Measurements from ENCODE around the gene PITPNC1.

Gene PITPNC1

GRCh38 chr17:67573987-67574657 is 197.0 kb downstream of the PITPNC1 start:
- no peak overlapping the region for H3K9ac ChIP-seq (ENCODE audit: low read depth, low read length, poor library complexity)
- no peak overlapping the region for H2BK120ac ChIP-seq (ENCODE audit: low read depth, low read length)
- H4K8ac ChIP-seq (ENCODE audit: low read depth, low read length): no peak overlapping the region
- H3K4ac ChIP-seq (ENCODE audit: low read length): no peak overlapping the region
- H4K91ac ChIP-seq (ENCODE audit: low read depth, low read length, poor library complexity): no peak overlapping the region
- H3K27ac ChIP-seq (replicated peaks; ENCODE audit: low read length): no peak overlapping the region
- no peak overlapping the region for H2BK15ac ChIP-seq (ENCODE audit: low read length)
- no peak for DNase-seq (ENCODE audit: low spot score)
- no CpG with 5 or more reads among the region's 4 CpGs for WGBS, 2 donors (ENCODE audit: extremely low coverage in 2 of 2, insufficient read length in 2 of 2, insufficient replicate concordance in 1 of 2)
- H3K4me2 ChIP-seq (ENCODE audit: insufficient read depth, low read length, poor library complexity, severe bottlenecking): no peak overlapping the region
- H2AK5ac ChIP-seq (ENCODE audit: low read depth, low read length): no peak overlapping the region
- no peaks in the 10 kb centered on the region for H3K36me3 ChIP-seq (replicated peaks in 1 of 2; ENCODE audit: control insufficient read depth in 2 of 2, insufficient read depth in 2 of 2, low read length in 2 of 2)
- H3K9me3 ChIP-seq (replicated peaks in 1 of 2; ENCODE audit: control insufficient read depth in 2 of 2, insufficient read depth in 1 of 2, low read depth in 1 of 2, low read length in 2 of 2): no peaks in the 10 kb centered on the region
- peaks cover 4 to 20% of the 10 kb centered on the region in 2 donors for H3K4me1 ChIP-seq (ENCODE audit: control insufficient read depth in 2 of 2, insufficient read depth in 1 of 2, low read depth in 1 of 2, low read length in 2 of 2)
- H2BK5ac ChIP-seq (ENCODE audit: low read length): no peak overlapping the region
- H3K14ac ChIP-seq (ENCODE audit: low read length): no peak overlapping the region
- no peak overlapping the region for H2AFZ ChIP-seq (ENCODE audit: low read length)
- H2BK12ac ChIP-seq (ENCODE audit: low read length): no peak overlapping the region
- H3K79me1 ChIP-seq (ENCODE audit: low read depth, low read length): no peaks in the 10 kb centered on the region
- H3K27me3 ChIP-seq (ENCODE audit: control insufficient read depth in 3 of 3, insufficient read depth in 3 of 3, low read depth in 1 of 3, low read length in 3 of 3): no peaks in the 10 kb centered on the region
- no peak overlapping the region for H3K23ac ChIP-seq (ENCODE audit: low read depth, low read length, poor library complexity)
- H3K18ac ChIP-seq (ENCODE audit: low read length): no peak overlapping the region
- no peak overlapping the region for H3K4me3 ChIP-seq (ENCODE audit: low read length in 2 of 2)

GRCh38 chr17:67574658-67575293 is 197.7 kb downstream of the PITPNC1 start:
- Histone ChIP-seq H2AK5ac (ENCODE audit: low read depth, low read length) (no peak overlapping the region), H3K23ac (ENCODE audit: low read depth, low read length, poor library complexity) (no peak overlapping the region), H3K4me1 (ENCODE audit: control insufficient read depth in 2 of 2, insufficient read depth in 1 of 2, low read depth in 1 of 2, low read length in 2 of 2) (peaks cover 4 to 14% of the 10 kb centered on the region in 2 donors), H2BK12ac (ENCODE audit: low read length) (no peak overlapping the region), H3K4me3 (ENCODE audit: low read length in 2 of 2) (no peak overlapping the region), H3K4me2 (ENCODE audit: insufficient read depth, low read length, poor library complexity, severe bottlenecking) (no peak overlapping the region), H3K79me1 (ENCODE audit: low read depth, low read length) (no peaks in the 10 kb centered on the region), H3K9ac (ENCODE audit: low read depth, low read length, poor library complexity) (no peak overlapping the region), H3K14ac (ENCODE audit: low read length) (no peak overlapping the region), H3K18ac (ENCODE audit: low read length) (no peak overlapping the region), H4K91ac (ENCODE audit: low read depth, low read length, poor library complexity) (no peak overlapping the region), H4K8ac (ENCODE audit: low read depth, low read length) (no peak overlapping the region), H3K4ac (ENCODE audit: low read length) (no peak overlapping the region), H3K27ac (replicated peaks; ENCODE audit: low read length) (no peak overlapping the region), H3K27me3 (ENCODE audit: control insufficient read depth in 3 of 3, insufficient read depth in 3 of 3, low read depth in 1 of 3, low read length in 3 of 3) (no peaks in the 10 kb centered on the region), H2BK5ac (ENCODE audit: low read length) (no peak overlapping the region), H3K9me3 (replicated peaks in 1 of 2; ENCODE audit: control insufficient read depth in 2 of 2, insufficient read depth in 1 of 2, low read depth in 1 of 2, low read length in 2 of 2) (no peaks in the 10 kb centered on the region), H2BK120ac (ENCODE audit: low read depth, low read length) (no peak overlapping the region), H3K36me3 (replicated peaks in 1 of 2; ENCODE audit: control insufficient read depth in 2 of 2, insufficient read depth in 2 of 2, low read length in 2 of 2) (no peaks in the 10 kb centered on the region), H2AFZ (ENCODE audit: low read length) (no peak overlapping the region), H2BK15ac (ENCODE audit: low read length) (no peak overlapping the region)
- DNase-seq (ENCODE audit: low spot score): no peak
- no CpG with 5 or more reads among the region's 13 CpGs for WGBS, 2 donors (ENCODE audit: extremely low coverage in 2 of 2, insufficient read length in 2 of 2, insufficient replicate concordance in 1 of 2)

- Histone ChIP-seq H3K79me1 (ENCODE audit: low read depth, low read length) (no peaks in the 10 kb centered on the region), H3K23ac (ENCODE audit: low read depth, low read length, poor library complexity) (no peak overlapping the region), H4K8ac (ENCODE audit: low read depth, low read length) (no peak overlapping the region), H2BK5ac (ENCODE audit: low read length) (no peak overlapping the region), H3K27ac (replicated peaks; ENCODE audit: low read length) (no peak overlapping the region), H3K4ac (ENCODE audit: low read length) (no peak overlapping the region), H2AK5ac (ENCODE audit: low read depth, low read length) (no peak overlapping the region), H3K9ac (ENCODE audit: low read depth, low read length, poor library complexity) (no peak overlapping the region), H3K9me3 (replicated peaks in 1 of 2; ENCODE audit: control insufficient read depth in 2 of 2, insufficient read depth in 1 of 2, low read depth in 1 of 2, low read length in 2 of 2) (no peaks in the 10 kb centered on the region), H3K36me3 (replicated peaks in 1 of 2; ENCODE audit: control insufficient read depth in 2 of 2, insufficient read depth in 2 of 2, low read length in 2 of 2) (no peaks in the 10 kb centered on the region), H2BK120ac (ENCODE audit: low read depth, low read length) (no peak overlapping the region), H4K91ac (ENCODE audit: low read depth, low read length, poor library complexity) (no peak overlapping the region), H2AFZ (ENCODE audit: low read length) (no peak overlapping the region), H2BK12ac (ENCODE audit: low read length) (no peak overlapping the region), H3K27me3 (ENCODE audit: control insufficient read depth in 3 of 3, insufficient read depth in 3 of 3, low read depth in 1 of 3, low read length in 3 of 3) (no peaks in the 10 kb centered on the region), H3K4me3 (ENCODE audit: low read length in 2 of 2) (no peak overlapping the region), H3K4me1 (ENCODE audit: control insufficient read depth in 2 of 2, insufficient read depth in 1 of 2, low read depth in 1 of 2, low read length in 2 of 2) (peaks cover 4 to 10% of the 10 kb centered on the region in 2 donors), H2BK15ac (ENCODE audit: low read length) (no peak overlapping the region), H3K14ac (ENCODE audit: low read length) (no peak overlapping the region), H3K18ac (ENCODE audit: low read length) (no peak overlapping the region), H3K4me2 (ENCODE audit: insufficient read depth, low read length, poor library complexity, severe bottlenecking) (no peak overlapping the region)
- no peak for DNase-seq (ENCODE audit: low spot score)
- WGBS, 2 donors (ENCODE audit: extremely low coverage in 2 of 2, insufficient read length in 2 of 2, insufficient replicate concordance in 1 of 2): no CpG with 5 or more reads among the region's 13 CpGs
Measured at GRCh38 chr17:67575325-67575724, 198.2 kb downstream of the PITPNC1 start.

- H2AK5ac ChIP-seq (ENCODE audit: low read depth, low read length): no peak overlapping the region
- no peak overlapping the region for H3K14ac ChIP-seq (ENCODE audit: low read length)
- H2AFZ ChIP-seq (ENCODE audit: low read length): no peak overlapping the region
Measured at GRCh38 chr17:67576471-67577115, 199.5 kb downstream of the PITPNC1 start.

More at GRCh38 chr17:67576471-67577115, 199.5 kb downstream of the PITPNC1 start:
- Histone ChIP-seq H3K79me1 (ENCODE audit: low read depth, low read length) (no peaks in the 10 kb centered on the region), H3K4me2 (ENCODE audit: insufficient read depth, low read length, poor library complexity, severe bottlenecking) (no peak overlapping the region), H3K4me3 (ENCODE audit: low read length in 2 of 2) (no peak overlapping the region), H4K8ac (ENCODE audit: low read depth, low read length) (no peak overlapping the region), H3K23ac (ENCODE audit: low read depth, low read length, poor library complexity) (no peak overlapping the region), H3K4ac (ENCODE audit: low read length) (no peak overlapping the region), H4K91ac (ENCODE audit: low read depth, low read length, poor library complexity) (no peak overlapping the region), H3K27ac (replicated peaks; ENCODE audit: low read length) (no peak overlapping the region), H3K36me3 (replicated peaks in 1 of 2; ENCODE audit: control insufficient read depth in 2 of 2, insufficient read depth in 2 of 2, low read length in 2 of 2) (no peaks in the 10 kb centered on the region), H3K9ac (ENCODE audit: low read depth, low read length, poor library complexity) (no peak overlapping the region), H2BK5ac (ENCODE audit: low read length) (no peak overlapping the region), H3K4me1 (ENCODE audit: control insufficient read depth in 2 of 2, insufficient read depth in 1 of 2, low read depth in 1 of 2, low read length in 2 of 2) (peaks cover 4 to 10% of the 10 kb centered on the region in 2 donors), H3K27me3 (ENCODE audit: control insufficient read depth in 3 of 3, insufficient read depth in 3 of 3, low read depth in 1 of 3, low read length in 3 of 3) (no peaks in the 10 kb centered on the region), H2BK15ac (ENCODE audit: low read length) (no peak overlapping the region), H3K18ac (ENCODE audit: low read length) (no peak overlapping the region), H2BK120ac (ENCODE audit: low read depth, low read length) (no peak overlapping the region), H3K9me3 (replicated peaks in 1 of 2; ENCODE audit: control insufficient read depth in 2 of 2, insufficient read depth in 1 of 2, low read depth in 1 of 2, low read length in 2 of 2) (no peaks in the 10 kb centered on the region), H2BK12ac (ENCODE audit: low read length) (no peak overlapping the region)
- no peak for DNase-seq (ENCODE audit: low spot score)
- WGBS, 2 donors (ENCODE audit: extremely low coverage in 2 of 2, insufficient read length in 2 of 2, insufficient replicate concordance in 1 of 2): no CpG with 5 or more reads among the region's 10 CpGs

Data from neuronal stem cell (in vitro differentiated cells).